Neural cell (in vitro differentiated cells): Measurements from ENCODE around the gene IL22.

Source experiments
- EP300 ChIP-seq: fragments of 450-650 bp; conservative IDR thresholded peaks from 2 replicates; pipeline ENCODE4 v1.6.1; 2014; ENCODE audit warnings: antibody characterized with exemption, mild to moderate bottlenecking, moderate library complexity; ENCODE audit not compliant: poor library complexity, severe bottlenecking
- EZH2 ChIP-seq: fragments of 200-600, 300-800 bp; shearing (Covaris generic), sonication (generic); IDR thresholded peaks from 2 replicates; pipeline ENCODE4 v1.6.1; 2014; ENCODE audit warnings: antibody characterized with exemption, low read length, borderline replicate concordance, mild to moderate bottlenecking; ENCODE audit not compliant: insufficient read depth, poor library complexity, severe bottlenecking
- POLR2AphosphoS5 ChIP-seq: IDR thresholded peaks from 2 replicates; pipeline ENCODE4 v1.6.1; 2012
- TAF1 ChIP-seq: IDR thresholded peaks from 2 replicates; pipeline ENCODE4 v1.6.1; 2012; ENCODE audit warnings: low read depth
- TF ChIP-seq, protein P1 (sequence below): fragments of 450-650 bp; IDR thresholded peaks from 2 replicates; pipeline ENCODE4 v1.5.1; 2014; ENCODE audit warnings: antibody characterized with exemption, mild to moderate bottlenecking, moderate library complexity; ENCODE audit not compliant: poor library complexity, severe bottlenecking

DNA sequence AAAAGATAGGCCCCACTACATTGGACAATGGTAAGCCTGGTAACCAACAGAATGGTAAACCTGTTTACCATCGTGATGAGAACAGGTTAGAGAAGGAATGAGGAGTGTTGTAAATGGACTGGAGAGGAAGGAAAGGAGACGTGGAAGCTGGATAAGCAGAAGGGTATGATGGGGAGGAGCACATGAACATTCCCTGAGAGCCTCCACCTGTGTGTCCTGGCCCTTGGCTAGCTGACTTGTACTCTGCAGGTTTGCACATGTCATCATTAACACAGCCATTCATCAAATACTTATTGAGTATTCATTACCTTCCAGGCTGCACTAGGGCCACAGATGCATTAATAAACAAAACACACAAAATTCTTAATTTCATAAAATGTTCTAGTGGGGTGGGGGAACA, 23.4 kb downstream of the IL22 start:
- TF ChIP-seq, protein P1, sequence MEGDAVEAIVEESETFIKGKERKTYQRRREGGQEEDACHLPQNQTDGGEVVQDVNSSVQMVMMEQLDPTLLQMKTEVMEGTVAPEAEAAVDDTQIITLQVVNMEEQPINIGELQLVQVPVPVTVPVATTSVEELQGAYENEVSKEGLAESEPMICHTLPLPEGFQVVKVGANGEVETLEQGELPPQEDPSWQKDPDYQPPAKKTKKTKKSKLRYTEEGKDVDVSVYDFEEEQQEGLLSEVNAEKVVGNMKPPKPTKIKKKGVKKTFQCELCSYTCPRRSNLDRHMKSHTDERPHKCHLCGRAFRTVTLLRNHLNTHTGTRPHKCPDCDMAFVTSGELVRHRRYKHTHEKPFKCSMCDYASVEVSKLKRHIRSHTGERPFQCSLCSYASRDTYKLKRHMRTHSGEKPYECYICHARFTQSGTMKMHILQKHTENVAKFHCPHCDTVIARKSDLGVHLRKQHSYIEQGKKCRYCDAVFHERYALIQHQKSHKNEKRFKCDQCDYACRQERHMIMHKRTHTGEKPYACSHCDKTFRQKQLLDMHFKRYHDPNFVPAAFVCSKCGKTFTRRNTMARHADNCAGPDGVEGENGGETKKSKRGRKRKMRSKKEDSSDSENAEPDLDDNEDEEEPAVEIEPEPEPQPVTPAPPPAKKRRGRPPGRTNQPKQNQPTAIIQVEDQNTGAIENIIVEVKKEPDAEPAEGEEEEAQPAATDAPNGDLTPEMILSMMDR, result no peak
- no peak for TF ChIP-seq EP300
- TF ChIP-seq TAF1, result no peak
- no peak for TF ChIP-seq EZH2
- TF ChIP-seq POLR2AphosphoS5, result no peak
